Measurements from ENCODE around the gene TMC5.

Gene TMC5

DNA sequence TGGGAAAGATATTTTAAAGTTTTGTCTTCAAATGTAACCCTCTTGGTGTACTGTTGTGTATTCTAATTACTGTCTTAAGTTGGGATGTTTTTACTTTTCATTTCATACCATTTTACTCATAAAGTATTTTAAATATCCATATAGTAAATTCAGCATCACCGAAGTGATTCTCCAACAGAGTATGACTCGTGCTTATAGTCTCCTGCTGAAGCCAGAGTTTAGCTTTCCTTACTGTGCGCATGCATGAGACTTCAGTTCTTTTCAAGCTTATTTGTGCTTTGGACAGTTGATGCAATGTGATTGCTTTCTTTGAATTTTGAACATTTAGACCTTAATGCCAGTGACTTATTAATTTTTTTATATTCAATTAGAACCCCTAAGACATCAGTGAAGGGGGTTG lies 130.5 kb downstream of the TMC5 start:
- no peak overlapping the region for H3K4me3 ChIP-seq (replicated peaks; ENCODE audit: low read depth, low read length)
- TF ChIP-seq, protein P1, sequence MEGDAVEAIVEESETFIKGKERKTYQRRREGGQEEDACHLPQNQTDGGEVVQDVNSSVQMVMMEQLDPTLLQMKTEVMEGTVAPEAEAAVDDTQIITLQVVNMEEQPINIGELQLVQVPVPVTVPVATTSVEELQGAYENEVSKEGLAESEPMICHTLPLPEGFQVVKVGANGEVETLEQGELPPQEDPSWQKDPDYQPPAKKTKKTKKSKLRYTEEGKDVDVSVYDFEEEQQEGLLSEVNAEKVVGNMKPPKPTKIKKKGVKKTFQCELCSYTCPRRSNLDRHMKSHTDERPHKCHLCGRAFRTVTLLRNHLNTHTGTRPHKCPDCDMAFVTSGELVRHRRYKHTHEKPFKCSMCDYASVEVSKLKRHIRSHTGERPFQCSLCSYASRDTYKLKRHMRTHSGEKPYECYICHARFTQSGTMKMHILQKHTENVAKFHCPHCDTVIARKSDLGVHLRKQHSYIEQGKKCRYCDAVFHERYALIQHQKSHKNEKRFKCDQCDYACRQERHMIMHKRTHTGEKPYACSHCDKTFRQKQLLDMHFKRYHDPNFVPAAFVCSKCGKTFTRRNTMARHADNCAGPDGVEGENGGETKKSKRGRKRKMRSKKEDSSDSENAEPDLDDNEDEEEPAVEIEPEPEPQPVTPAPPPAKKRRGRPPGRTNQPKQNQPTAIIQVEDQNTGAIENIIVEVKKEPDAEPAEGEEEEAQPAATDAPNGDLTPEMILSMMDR (IDR thresholded peaks at IDR 0.05; ENCODE audit: low read depth, low read length, missing control alignments), result no peak
- no peak for DNase-seq (ENCODE audit: extremely low read depth, low read depth)
